Activated T-cell treated with anti-CD3 and anti-CD28 coated beads, Interleukin-2, amount 50 U/mL, for 24 hours (primary cell): ENCODE data around the gene FHIP1A.
A peak's percentile ranks its signal among the peaks of the same experiment; 100 is the strongest.
"Not testable (repeated sequence)": the region's sequence is repeated elsewhere in the genome, so short reads cannot be mapped to it uniquely, and the experiment has no call there.

Experiments used
- DNase-seq: peaks from one replicate; pipeline ENCODE4 v3.0.0-alpha.2; 2020
- H3K27ac Mint-ChIP-seq: 2 replicates; pipeline ENCODE4 v1.8.0; 2020; ENCODE audit warnings: mild to moderate bottlenecking, mixed read lengths
- H3K27me3 Mint-ChIP-seq: 2 replicates; pipeline ENCODE4 v1.8.0; 2020; ENCODE audit warnings: mixed read lengths
- H3K36me3 Mint-ChIP-seq: 2 replicates; pipeline ENCODE4 v1.8.0; 2020; ENCODE audit warnings: low read depth, mixed read lengths
- H3K4me1 Mint-ChIP-seq: 2 replicates; pipeline ENCODE4 v1.8.0; 2020; ENCODE audit warnings: low read depth, mixed read lengths
- H3K4me3 Mint-ChIP-seq: 2 replicates; pipeline ENCODE4 v1.8.0; 2020; ENCODE audit warnings: mild to moderate bottlenecking, moderate library complexity, mixed read lengths
- H3K9me3 Mint-ChIP-seq: 2 replicates; pipeline ENCODE4 v1.8.0; 2020; ENCODE audit warnings: mixed read lengths

FHIP1A gene

GRCh38 chr4:151408630-151409469 lies at the start of gene FHIP1A:
Gene FHIP1A (plus strand): TSS chr4:151409176. CDS start chr4:151566260, 157,084 bp downstream.
- peaks cover 24% of the 10 kb centered on the region for H3K4me1 Mint-ChIP-seq
- H3K27me3 Mint-ChIP-seq = peaks cover 44% of the 10 kb centered on the region
- H3K4me3 Mint-ChIP-seq = peak within 1 kb of the TSS; percentile 79

GRCh38 chr4:151359576-151359975 lies 49.4 kb upstream of the FHIP1A start:
- Mint-ChIP-seq H3K4me3 (no peak overlapping the region), H3K4me1 (peaks cover 2% of the 10 kb centered on the region), H3K9me3 (no peaks in the 10 kb centered on the region), H3K27me3 (peaks cover 25% of the 10 kb centered on the region), H3K36me3 (no peaks in the 10 kb centered on the region), H3K27ac (no peak overlapping the region)
- no peak for DNase-seq

More at GRCh38 chr4:151408630-151409469, at the start of gene FHIP1A:
- H3K36me3 Mint-ChIP-seq = no peaks in the 10 kb centered on the region
- peak; percentile 84 for DNase-seq
- H3K9me3 Mint-ChIP-seq = no peaks in the 10 kb centered on the region
- peak within 1 kb of the TSS; percentile 71 for H3K27ac Mint-ChIP-seq

- Mint-ChIP-seq H3K4me1 (peaks cover 2% of the 10 kb centered on the region), H3K27ac (no peak overlapping the region), H3K27me3 (peaks cover 12% of the 10 kb centered on the region), H3K36me3 (no peaks in the 10 kb centered on the region), H3K4me3 (no peak overlapping the region), H3K9me3 (no peaks in the 10 kb centered on the region)
- no peak for DNase-seq
Observed at GRCh38 chr4:151361126-151361525, 47.9 kb upstream of the FHIP1A start.

GRCh38 chr4:151361966-151362365 lies 47.0 kb upstream of the FHIP1A start:
- no peak overlapping the region for H3K27ac Mint-ChIP-seq
- DNase-seq = no peak
- no peak overlapping the region for H3K4me3 Mint-ChIP-seq
- H3K27me3 Mint-ChIP-seq = peaks cover 12% of the 10 kb centered on the region
- no peaks in the 10 kb centered on the region for H3K9me3 Mint-ChIP-seq
- H3K36me3 Mint-ChIP-seq = no peaks in the 10 kb centered on the region
- H3K4me1 Mint-ChIP-seq = peaks cover 2% of the 10 kb centered on the region

GRCh38 chr4:151362404-151363164 lies 46.4 kb upstream of the FHIP1A start:
- Mint-ChIP-seq H3K9me3 (no peaks in the 10 kb centered on the region), H3K27ac (no peak overlapping the region), H3K27me3 (peaks cover 9% of the 10 kb centered on the region), H3K4me3 (no peak overlapping the region), H3K4me1 (peaks cover 2% of the 10 kb centered on the region), H3K36me3 (no peaks in the 10 kb centered on the region)
- DNase-seq = peak; percentile 82

GRCh38 chr4:151376540-151376939 lies 32.4 kb upstream of the FHIP1A start:
- Mint-ChIP-seq H3K27me3 (peaks cover 21% of the 10 kb centered on the region), H3K4me3 (no peak overlapping the region), H3K27ac (no peak overlapping the region), H3K36me3 (no peaks in the 10 kb centered on the region), H3K4me1 (no peaks in the 10 kb centered on the region), H3K9me3 (no peaks in the 10 kb centered on the region)
- DNase-seq = no peak

- H3K27ac Mint-ChIP-seq = no peak overlapping the region
- no peaks in the 10 kb centered on the region for H3K4me1 Mint-ChIP-seq
- H3K9me3 Mint-ChIP-seq = no peaks in the 10 kb centered on the region
- no peak overlapping the region for H3K4me3 Mint-ChIP-seq
- no peak for DNase-seq
- peaks cover 15% of the 10 kb centered on the region for H3K27me3 Mint-ChIP-seq
- no peaks in the 10 kb centered on the region for H3K36me3 Mint-ChIP-seq
Observed at GRCh38 chr4:151389311-151389710, 19.7 kb upstream of the FHIP1A start.

- not testable (repeated sequence) for H3K9me3 Mint-ChIP-seq, H3K27ac Mint-ChIP-seq, H3K4me1 Mint-ChIP-seq, DNase-seq, H3K36me3 Mint-ChIP-seq, H3K4me3 Mint-ChIP-seq
- H3K27me3 Mint-ChIP-seq = peaks cover 15% of the 10 kb centered on the region
Observed at GRCh38 chr4:151389799-151390198, 19.2 kb upstream of the FHIP1A start.

- no peaks in the 10 kb centered on the region for H3K9me3 Mint-ChIP-seq
- H3K4me1 Mint-ChIP-seq = no peaks in the 10 kb centered on the region
Observed at GRCh38 chr4:151395873-151396272, 13.1 kb upstream of the FHIP1A start.

GRCh38 chr4:151400343-151400742 lies 8.6 kb upstream of the FHIP1A start:
- no peak overlapping the region for H3K27ac Mint-ChIP-seq
- H3K27me3 Mint-ChIP-seq = peaks cover 8% of the 10 kb centered on the region
- no peak for DNase-seq
- H3K4me3 Mint-ChIP-seq = no peak overlapping the region
- H3K9me3 Mint-ChIP-seq = no peaks in the 10 kb centered on the region
- H3K4me1 Mint-ChIP-seq = no peaks in the 10 kb centered on the region
- no peaks in the 10 kb centered on the region for H3K36me3 Mint-ChIP-seq

More at GRCh38 chr4:151395873-151396272, 13.1 kb upstream of the FHIP1A start:
- H3K27me3 Mint-ChIP-seq = peaks cover 13% of the 10 kb centered on the region
- no peak overlapping the region for H3K4me3 Mint-ChIP-seq
- H3K27ac Mint-ChIP-seq = no peak overlapping the region
- no peaks in the 10 kb centered on the region for H3K36me3 Mint-ChIP-seq
- DNase-seq = no peak

- Mint-ChIP-seq H3K9me3 (no peaks in the 10 kb centered on the region), H3K4me3 (no peak overlapping the region), H3K36me3 (no peaks in the 10 kb centered on the region), H3K27me3 (peaks cover 14% of the 10 kb centered on the region), H3K27ac (no peak overlapping the region), H3K4me1 (no peaks in the 10 kb centered on the region)
- no peak for DNase-seq
Observed at GRCh38 chr4:151401739-151402138, 7.2 kb upstream of the FHIP1A start.

- H3K4me1 Mint-ChIP-seq = peaks cover under 1% of the 10 kb centered on the region
- H3K9me3 Mint-ChIP-seq = no peaks in the 10 kb centered on the region
- no peak for DNase-seq
- no peak overlapping the region for H3K4me3 Mint-ChIP-seq
- peaks cover 20% of the 10 kb centered on the region for H3K27me3 Mint-ChIP-seq
- no peak overlapping the region for H3K27ac Mint-ChIP-seq
- H3K36me3 Mint-ChIP-seq = no peaks in the 10 kb centered on the region
Observed at GRCh38 chr4:151402145-151402865, 6.7 kb upstream of the FHIP1A start.

- Mint-ChIP-seq H3K4me3 (no peak overlapping the region), H3K27ac (no peak overlapping the region), H3K9me3 (no peaks in the 10 kb centered on the region), H3K4me1 (peaks cover 12% of the 10 kb centered on the region), H3K36me3 (no peaks in the 10 kb centered on the region), H3K27me3 (peaks cover 31% of the 10 kb centered on the region)
- DNase-seq = no peak
Observed at GRCh38 chr4:151403656-151404055, 5.3 kb upstream of the FHIP1A start.

- not testable (repeated sequence) for H3K27ac Mint-ChIP-seq
- H3K4me1 Mint-ChIP-seq = peaks cover 22% of the 10 kb centered on the region
Observed at GRCh38 chr4:151404802-151405201, 4.2 kb upstream of the FHIP1A start.

More at GRCh38 chr4:151404802-151405201, 4.2 kb upstream of the FHIP1A start:
- not testable (repeated sequence) for H3K36me3 Mint-ChIP-seq, H3K4me3 Mint-ChIP-seq, H3K9me3 Mint-ChIP-seq, DNase-seq
- peaks cover 34% of the 10 kb centered on the region for H3K27me3 Mint-ChIP-seq
